CD4-positive, alpha-beta T cell treated with Interleukin-15 for 4 hours (primary cell): ENCODE results near the gene TBC1D14.
A peak's percentile ranks its signal among the peaks of the same experiment; 100 is the strongest.

Experiments used
- DNase-seq: peaks from one replicate; pipeline ENCODE4 v3.0.0-alpha.2; 2020; ENCODE audit warnings: low spot score

TBC1D14 gene, protein sequence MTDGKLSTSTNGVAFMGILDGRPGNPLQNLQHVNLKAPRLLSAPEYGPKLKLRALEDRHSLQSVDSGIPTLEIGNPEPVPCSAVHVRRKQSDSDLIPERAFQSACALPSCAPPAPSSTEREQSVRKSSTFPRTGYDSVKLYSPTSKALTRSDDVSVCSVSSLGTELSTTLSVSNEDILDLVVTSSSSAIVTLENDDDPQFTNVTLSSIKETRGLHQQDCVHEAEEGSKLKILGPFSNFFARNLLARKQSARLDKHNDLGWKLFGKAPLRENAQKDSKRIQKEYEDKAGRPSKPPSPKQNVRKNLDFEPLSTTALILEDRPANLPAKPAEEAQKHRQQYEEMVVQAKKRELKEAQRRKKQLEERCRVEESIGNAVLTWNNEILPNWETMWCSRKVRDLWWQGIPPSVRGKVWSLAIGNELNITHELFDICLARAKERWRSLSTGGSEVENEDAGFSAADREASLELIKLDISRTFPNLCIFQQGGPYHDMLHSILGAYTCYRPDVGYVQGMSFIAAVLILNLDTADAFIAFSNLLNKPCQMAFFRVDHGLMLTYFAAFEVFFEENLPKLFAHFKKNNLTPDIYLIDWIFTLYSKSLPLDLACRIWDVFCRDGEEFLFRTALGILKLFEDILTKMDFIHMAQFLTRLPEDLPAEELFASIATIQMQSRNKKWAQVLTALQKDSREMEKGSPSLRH

DNA sequence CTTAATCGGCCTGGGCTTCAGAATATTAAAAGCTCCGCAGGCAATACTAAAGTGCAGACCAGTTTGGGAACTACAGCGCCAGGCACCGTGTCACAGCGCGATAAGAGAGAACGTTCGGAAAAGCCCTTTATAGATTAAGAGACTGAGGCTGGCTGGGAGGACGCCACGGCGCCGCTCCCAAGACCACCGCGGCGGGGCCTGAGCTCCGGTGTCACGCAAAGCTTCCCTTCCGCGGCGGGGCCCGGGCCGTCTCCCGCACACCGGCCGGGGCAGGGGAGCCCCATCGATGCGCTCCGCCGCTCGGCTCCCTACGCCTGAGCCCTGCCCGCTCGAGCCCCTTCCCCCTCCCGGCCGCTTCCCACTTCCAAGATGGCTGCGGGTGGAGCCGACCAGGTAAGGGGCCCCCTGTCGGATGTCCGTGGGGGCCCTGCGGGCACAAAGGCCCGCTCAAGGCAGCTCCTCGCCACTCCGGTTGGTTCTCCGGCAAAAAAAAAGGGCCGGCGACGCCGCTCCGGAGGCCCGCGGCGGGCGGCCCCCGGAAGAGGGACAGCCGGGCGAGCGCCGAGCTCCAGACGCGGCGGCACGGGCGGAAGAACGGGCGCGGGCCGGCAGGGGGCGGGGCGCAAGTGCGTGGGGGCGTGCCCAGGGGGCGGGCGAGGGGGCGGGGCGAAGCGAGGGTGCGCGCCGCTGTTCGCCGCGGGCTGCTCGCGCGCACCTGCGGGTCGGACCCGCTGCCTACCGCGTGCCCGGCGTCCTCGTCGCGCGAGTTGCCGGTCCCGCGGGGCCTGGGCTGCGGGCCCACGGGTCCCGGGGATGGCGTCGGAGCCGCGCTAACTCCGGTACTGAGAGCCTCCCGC is at the start of gene TBC1D14:
TBC1D14 (plus strand) TSS at position 714 of the 857 bp plus-strand sequence. CDS start 13,564 bp downstream, outside the sequence.
- DNase-seq: peak; percentile 86

DNA sequence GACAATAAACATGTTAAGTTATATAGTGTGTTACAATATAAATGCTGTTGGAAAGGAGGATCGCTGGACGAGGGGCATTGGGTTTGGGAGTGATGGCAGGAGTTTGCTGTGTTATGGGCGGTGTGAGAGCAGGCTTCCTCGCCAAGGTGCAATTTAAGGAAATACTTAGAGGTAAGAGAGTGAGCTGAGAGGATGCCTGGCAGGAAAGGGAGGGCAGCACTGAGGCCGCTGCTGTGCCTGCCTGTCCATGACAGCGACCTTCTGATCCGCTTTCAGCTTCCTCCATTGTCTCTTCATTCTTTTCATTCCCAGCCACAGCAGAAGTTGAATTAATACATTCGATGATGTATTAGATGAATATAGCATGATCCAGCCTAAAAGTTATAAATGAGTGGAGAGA is 41.2 kb upstream of the TBC1D14 start:
- no peak for DNase-seq

DNA sequence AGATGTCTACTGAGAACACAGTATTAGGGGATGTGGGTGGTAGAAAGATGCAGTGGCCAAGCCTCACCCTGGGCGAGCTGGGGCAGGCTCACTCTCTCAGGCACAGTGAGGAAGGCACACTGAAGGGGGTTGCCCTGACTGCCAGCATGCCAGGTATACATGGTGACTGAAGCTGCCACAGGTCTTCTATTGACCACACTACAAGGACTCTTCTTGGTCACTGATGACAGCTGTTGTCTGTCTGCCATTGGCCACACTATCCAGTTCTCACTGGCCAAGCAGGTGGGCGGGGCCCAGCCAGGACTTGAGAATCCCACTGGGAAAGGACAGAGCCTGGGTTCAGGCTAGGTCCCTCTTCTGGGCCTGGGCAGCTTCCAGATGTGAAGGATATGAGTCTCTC is 39.7 kb upstream of the TBC1D14 start:
- no peak for DNase-seq

DNA sequence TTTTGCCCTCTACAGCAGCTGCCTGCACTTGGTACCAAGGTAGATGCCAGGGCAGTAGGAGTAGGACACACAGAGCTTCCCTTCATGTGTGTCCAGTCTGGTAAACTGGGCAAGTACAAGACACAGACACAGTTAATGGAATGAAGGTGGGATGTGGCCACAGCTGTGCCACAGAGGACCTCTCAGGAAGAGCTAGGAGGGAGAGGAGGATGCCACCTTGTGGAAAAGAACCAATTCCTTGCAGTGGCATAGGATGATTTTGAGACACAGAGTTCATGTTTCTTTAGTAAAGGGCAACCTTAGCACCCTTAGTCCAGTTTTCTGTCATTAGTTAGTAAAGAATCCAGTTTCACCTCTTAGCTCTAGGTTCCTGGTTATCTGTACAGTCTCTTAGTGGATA is 36.3 kb upstream of the TBC1D14 start:
- no peak for DNase-seq

DNA sequence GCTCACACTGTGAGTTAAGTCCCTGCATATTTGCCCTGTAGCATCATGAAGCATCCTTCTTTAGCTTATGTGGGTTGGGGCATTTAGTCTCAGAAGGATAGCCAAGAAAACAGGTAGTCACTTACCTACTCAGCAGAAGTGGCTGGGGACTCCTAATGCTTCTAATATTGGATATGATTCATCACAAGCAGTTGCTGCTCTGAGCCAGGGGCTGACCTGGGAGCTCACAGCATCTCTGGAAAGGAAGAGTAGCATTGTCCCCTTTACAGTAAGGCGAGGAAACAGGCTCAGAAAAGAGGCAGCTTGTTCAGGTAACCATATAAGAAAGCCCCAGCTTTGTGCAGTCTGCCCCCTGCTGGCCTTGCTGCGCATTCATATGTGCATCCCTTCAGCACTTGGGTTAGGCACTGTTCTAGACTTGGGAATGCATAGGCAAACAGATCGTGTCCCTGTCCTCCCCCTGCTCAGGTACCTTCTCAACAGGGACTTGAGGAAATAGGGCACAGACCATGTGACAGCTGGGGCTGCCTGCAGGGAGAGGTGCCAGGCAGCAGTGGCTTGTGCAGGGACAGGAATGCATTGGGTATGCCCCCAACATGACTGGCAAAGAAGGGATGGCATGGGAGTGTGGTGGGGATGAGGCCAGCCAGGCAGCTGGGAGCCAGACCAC is 35.7 kb upstream of the TBC1D14 start:
- peak; percentile 76 for DNase-seq

DNA sequence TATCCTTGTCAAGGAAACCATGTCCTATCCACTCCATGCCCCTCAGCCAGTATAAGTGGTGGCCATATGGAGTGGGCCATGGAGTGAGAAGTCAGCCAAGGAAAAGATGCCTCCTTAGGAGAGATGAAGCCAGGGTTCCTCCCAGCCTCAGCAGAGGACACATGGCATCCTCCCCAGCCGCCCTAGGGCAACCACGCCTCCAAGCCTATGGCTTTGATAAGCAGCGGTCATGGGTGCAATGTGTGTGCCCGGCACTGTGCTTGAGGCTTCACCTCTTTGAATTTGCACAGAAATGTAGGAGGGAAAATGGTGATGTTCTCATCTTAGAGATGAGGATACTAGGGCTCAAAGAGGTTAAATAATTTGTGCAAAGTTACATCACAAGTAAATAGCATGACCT is 34.6 kb upstream of the TBC1D14 start:
- DNase-seq: no peak

DNA sequence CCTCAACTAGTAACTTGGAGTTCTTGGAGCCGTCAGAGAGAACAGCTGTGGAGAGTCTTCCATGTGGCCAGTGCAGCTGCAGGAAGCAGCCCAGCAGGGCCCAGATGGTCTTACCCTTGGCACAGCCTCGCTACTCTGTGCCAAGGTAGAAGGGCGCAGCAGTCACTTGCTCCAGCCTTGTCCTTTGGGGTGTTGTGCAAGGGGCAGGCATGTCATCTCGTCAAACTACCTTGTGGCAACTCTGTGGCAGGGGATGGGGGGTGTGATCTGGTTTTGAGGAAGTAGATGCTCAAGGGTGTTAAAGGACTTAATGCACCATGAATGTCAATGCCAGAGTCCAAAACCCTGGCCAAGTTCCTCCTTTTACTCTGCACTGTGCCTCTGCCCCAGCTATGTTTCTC is 34.2 kb upstream of the TBC1D14 start:
- no peak for DNase-seq

DNA sequence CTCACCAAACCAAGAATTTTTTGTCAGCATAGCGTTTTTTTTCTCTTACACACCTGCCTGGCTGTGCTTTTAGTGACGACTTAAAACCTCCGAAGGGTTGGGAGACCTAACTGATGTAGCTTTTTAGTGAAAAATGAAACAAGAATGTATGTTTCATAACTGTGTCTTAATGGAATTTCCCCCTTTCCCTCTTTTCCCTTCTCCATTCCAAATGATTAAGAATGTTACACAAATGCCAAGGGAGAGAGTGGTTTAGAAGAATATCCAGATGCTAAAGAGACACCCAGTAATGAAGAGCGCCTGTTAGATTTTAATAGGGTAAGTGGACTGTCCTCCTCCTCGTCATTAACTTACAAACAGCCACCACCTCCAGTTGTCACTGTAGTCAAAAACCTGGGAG is 33.2 kb upstream of the TBC1D14 start:
- DNase-seq: no peak

DNA sequence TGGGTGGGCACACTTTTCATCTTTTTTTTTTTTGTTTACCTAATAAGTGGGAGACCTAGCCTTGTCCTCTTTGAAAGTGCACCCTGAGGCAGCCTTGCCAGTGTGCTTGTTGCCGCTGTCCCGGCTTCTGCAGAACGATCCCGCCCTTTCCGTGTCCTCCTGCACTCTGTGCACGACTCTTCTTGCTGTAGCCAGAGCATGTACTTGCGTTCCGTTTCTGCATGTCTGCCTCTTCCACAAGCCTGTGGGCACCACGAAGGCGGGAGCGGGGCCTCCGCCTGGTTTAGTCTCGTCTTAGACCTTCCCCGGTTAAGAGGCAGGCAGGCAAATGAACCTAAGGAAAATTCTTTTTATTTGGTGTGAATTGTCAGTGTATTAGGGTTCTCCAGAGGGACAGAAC is 32.6 kb upstream of the TBC1D14 start:
- no peak for DNase-seq

DNA sequence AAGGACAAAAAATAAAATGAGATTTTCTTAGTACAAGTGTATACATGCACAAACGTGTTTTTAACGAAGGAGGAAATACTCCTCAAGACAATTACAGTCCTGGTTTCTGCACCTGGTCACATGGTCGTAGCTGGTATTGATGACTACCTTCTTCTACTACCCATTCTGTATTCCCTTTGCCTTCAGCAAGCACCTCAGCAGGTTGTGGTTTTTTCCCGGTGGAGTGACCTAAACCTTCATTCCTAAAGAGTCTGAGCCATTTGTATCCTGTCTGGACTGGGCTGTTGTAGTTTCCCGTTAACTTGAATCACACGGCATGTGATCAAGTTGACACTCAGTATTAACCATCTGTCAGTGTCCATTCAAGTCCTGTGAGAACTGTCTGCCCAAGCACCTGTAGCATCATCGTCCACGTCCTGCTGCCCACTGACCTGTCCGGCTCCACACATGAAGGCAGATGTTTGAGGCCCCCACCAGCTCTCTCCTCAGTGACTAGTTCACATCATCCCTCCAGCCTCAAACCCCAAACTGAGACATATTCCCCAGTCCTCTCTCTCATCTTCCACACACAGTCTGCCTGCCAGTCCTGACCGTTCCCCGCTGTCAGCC is 31.1 kb upstream of the TBC1D14 start:
- no peak for DNase-seq

DNA sequence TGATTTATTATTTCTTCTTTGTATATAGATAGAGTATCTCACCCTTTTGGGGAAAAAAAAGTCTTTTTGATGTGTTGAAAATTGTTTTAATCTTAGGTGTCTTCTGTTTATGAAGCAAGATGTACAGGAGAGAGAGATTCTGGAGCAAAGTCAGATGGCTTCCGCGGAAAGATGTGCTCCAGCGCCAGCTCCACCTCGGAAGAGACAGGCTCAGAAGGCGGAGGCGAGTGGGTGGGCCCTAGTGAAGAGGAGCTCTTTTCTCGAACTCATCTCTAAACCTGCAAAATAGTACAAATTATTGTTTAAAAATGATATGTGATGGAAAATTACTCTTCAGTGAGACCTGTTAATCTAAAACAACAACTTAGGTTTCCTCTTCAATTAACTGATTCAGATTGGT is 28.9 kb upstream of the TBC1D14 start:
- no peak for DNase-seq

DNA sequence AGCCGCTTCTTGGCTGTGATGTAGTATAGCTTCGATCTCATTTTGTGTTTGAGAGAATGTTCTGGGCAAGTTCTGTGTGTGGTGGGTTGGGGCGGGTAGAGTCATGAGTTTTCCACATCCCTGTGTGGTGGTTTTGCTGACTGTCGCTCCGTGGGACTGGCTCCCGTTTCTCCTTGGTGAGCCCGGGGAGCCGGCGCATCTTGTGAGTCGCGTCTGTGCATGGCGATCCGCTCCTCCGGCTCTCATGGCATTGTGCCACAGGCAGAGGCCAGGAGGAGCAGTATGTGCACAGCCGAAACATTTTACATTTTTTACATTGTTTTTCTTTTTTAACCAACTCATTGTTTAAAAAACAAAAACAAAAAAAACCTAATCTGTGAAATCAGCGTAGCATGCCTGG is 27.7 kb upstream of the TBC1D14 start:
- DNase-seq: no peak

DNA sequence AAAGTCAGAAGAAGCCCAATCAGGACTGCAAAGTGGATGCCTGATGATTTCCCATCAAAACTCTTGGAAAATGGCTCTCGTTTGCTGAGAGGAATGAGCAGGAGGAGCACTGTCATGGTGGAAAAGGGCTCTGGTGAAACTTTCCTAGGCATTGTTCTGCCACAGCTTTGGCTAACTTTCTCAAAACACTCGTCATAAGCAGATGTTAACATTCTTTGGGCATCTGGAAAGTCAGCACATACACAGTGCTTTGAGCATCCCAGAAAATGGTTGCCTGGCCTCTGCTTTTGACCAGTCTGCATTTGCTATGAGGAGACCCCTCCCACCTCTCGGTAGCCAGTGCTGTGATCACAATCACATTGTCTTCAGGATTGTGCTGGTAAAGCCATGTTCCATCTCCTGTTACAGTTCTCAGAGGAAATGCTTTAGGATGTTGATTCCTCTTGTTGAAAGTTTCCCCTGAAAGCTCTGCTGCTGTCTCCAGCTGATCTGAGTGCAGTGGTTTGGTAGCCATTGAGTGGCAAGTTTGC is 25.2 kb upstream of the TBC1D14 start:
- no peak for DNase-seq

DNA sequence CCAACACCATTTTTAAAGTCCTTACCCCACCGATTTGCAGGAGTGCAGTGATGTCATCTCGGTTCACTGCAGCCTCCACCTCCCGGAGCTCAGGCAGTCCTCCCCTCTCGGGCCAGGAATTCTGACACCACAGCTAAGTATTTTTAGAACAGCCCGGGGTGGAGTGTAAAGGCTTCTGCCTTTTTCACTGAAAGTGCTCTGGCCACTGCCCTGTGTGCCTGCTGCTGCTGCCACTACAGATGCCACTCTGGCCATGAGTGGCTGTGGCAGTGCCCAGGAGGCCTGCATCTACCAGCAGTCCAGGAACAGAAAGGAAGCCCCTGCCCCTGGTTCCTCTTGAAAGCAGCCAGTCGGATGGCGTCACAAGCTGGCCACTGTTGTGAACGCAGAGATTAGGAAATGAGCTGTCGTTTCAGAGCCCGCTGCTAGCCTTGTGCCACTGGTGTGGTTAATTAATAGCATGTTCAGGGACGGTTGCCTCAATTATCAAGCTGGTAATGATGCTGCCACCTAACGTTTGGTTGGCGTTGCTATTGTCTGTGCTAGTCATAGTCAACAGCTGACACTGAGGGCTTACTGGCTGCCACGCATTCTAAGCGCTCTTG is 23.6 kb upstream of the TBC1D14 start:
- DNase-seq: peak; percentile 27

DNA sequence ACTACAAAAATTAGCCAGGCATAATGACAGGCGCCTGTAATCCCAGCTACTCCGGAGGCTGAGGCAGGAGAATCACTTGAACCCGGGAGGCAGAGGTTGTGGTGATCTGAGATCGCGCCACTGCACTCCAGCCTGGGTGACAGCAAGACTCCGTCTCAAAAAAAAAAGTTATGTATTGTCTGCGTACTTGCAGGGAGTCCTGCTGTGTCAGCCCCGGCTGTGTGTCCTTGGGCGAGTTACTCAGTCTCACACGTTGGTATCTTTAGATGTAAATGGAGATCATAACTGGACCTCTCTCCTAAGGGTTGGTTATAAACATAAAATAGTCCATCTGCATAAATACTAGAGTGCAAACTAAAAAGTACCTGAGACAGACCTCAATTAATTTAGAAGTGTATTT is 22.7 kb upstream of the TBC1D14 start:
- no peak for DNase-seq

DNA sequence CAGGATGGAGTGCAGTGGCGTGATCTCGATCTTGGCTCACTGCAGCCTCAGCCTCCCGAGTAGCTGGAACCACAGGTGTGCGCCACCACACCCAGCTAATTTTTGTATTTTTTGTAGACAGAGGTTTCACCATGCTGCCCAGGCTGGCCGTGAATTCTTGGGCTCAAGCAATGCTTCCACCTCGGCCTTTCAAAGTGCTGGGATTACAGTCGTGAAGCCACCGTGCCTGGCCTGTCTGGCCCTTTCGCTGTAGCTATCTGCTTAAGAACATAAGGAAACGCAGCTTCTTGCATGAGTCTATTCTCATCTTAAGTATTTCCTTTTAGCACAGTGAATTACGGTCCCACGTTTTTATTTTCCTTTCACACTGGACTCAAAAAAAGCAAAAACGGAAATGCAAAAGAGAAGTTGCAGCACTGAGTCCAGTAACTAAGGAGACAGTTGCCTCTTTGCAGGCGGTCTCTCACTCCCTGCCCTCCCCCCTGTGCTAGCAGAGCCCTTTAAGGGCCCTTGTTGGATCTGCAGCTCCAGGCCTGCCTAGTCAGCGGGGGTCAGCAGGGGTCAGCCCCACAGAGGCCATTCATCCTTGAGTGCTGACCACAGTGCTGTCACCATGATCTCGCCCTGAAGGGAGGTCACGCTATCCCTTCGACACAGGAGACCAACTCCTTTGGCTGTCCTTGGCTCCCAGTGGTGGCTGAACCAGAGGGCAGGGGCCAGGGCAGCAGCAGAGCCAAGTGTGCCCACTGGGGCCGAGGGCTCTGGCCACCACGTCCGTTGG is 21.8 kb upstream of the TBC1D14 start:
- DNase-seq: no peak

DNA sequence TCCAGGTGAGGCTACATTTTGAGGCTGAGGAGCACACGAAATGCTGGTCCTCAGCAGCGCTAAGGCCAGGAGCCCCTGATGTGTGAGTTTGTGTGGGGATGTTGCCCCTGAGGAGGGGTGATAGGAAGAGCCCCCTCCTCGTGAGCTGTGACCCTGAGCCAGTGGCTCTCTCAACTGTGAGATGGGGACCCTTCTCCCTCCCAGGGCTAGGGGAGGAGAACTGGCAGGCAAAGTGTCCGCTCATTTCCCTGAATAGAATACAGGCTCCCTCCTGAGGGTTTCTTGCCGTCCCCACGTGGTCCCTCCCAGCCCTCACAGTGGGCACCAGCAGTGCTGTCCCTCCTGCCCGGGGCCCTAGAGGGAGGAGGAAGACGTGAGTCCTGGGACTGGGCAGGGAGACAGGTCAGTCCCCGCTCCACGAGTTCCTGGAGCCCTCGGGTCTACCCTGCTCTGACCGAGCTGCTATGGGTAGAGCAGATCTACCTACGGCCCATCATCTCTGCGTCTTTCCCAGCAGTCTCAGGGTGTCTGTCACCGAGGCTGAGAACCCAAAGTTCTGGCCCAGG is 21.0 kb upstream of the TBC1D14 start:
- no peak for DNase-seq

DNA sequence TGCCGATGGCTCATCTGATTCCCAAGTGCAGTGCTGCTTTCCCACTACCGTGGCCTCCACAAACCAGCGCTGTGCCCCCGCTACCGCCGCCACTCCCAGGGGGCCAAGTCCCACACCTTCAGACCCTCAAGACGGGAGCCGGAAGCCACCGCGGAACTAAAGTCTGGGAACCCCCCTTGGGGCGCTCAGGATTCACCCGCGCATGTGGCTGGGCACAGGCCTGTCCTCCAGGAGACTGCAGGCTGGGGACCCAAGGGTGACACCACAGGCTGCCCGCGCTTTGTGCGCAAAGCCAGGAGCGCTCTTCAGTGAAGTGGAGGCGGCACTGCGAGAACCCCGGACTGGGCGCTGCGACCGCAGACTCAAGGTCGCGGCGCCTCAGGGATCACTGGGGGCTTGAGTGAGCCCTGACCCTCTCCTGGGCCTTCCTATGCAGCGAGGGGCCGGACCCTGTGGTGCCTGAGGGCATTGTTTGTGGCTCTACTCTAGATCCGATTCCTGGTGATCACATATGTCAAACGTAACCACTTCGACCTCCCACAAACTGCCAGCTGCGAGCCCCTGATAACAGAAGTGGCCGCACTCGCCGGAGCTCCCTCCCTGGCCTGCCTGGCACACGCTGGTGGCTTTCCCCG is 20.4 kb upstream of the TBC1D14 start:
- DNase-seq: no peak

DNA sequence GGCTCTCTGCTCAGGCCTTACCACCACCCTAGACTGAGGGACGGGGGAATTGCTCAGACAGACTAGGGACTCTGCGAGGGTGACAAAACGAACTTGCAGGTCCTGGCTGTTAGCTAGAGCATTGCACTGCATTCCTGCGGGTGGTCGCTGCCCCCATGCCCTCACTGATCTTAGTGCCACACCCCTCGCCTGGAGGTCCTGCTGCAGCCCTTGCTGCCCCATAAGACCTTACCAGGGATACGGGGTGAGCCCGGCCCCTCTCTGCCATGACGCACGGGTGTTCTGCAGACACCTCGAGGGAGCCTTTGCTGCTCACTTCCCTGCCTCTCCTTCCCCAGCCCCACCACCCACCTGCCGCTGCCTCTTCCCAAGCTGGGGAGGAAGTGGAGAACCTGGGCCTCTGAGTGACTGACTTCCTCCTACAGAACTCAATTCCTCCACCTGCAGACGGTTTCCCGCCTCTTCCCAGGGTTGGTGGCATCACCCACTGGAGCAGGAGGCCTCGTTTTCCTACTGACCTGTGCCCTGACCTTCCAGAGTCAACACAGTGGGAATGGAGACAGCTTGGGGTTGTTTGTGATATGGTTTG is 19.8 kb upstream of the TBC1D14 start:
- DNase-seq: no peak
